K562 (cell line): ENCODE measurements around the gene FAM89B. TPM values are rescaled to one million over a fixed set of nuclear protein-coding genes. Genes with fewer than 3 reads are reported as not detected.

ENCODE experiments used
- C11orf30 ChIP-seq: fragments of 450-650 bp; IDR thresholded peaks from 2 replicates; pipeline ENCODE4 v1.6.1; 2016; ENCODE audit warnings: low read depth, mild to moderate bottlenecking
- DPF2 ChIP-seq: fragments of 450-650 bp; IDR thresholded peaks from 2 replicates; pipeline ENCODE4 v1.6.1; 2016
- EP300 ChIP-seq: IDR thresholded peaks from 2 replicates; pipeline ENCODE4 v1.6.1; 2012; ENCODE audit warnings: low read length, improper control_type of control experiment
- FOXM1 ChIP-seq, 2 experiments: fragments of 450-650 bp in 1 of 2; sonication (generic) in 1 of 2; formaldehyde crosslinking in 1 of 2; IDR thresholded peaks; 2 replicates each; pipeline versions ENCODE4 v1.6.1 to v1.9.0; 2017 to 2022; ENCODE audit warnings: low read depth in 2 of 2, mild to moderate bottlenecking in 2 of 2, missing genetic modification reagents in 1 of 2, moderate library complexity in 1 of 2
- GABPB2 ChIP-seq: fragments of 250-450 bp; sonication (Bioruptor Pico); conservative IDR thresholded peaks from 2 replicates; pipeline ENCODE4 v1.5.1; 2021; ENCODE audit warnings: mild to moderate bottlenecking
- HEY1 ChIP-seq: fragments of 250-450 bp; sonication (Bioruptor Pico); IDR thresholded peaks from 2 replicates; pipeline ENCODE4 v1.5.0; 2020; ENCODE audit warnings: mild to moderate bottlenecking, moderate library complexity, borderline replicate concordance
- MTA2 ChIP-seq: fragments of 450-650 bp; IDR thresholded peaks from 2 replicates; pipeline ENCODE4 v1.6.1; 2016; ENCODE audit warnings: low read depth
- REST ChIP-seq, 2 experiments: fragments of 450-650 bp; formaldehyde crosslinking in 1 of 2; IDR thresholded peaks; 2 replicates each; pipeline versions ENCODE4 v1.4.0 to v1.6.1; 2014 to 2020; ENCODE audit warnings: mild to moderate bottlenecking in 2 of 2, borderline replicate concordance in 1 of 2, low read depth in 1 of 2
- SIN3B ChIP-seq: fragments of 450-650 bp; IDR thresholded peaks from 2 replicates; pipeline ENCODE4 v1.6.1; 2017; ENCODE audit warnings: low read depth, mild to moderate bottlenecking, moderate library complexity
- SMARCA4 ChIP-seq: fragments of 450-650 bp; IDR thresholded peaks from 2 replicates; pipeline ENCODE4 v1.6.1; 2016
- SMC3 ChIP-seq: conservative IDR thresholded peaks from 2 replicates; pipeline ENCODE4 v1.6.1; 2011; ENCODE audit warnings: low read depth, low read length, improper control_type of control experiment; ENCODE audit not compliant: insufficient read depth
- SNIP1 ChIP-seq: fragments of 450-650 bp; IDR thresholded peaks from 2 replicates; pipeline ENCODE4 v1.7.1; 2017; ENCODE audit warnings: low read depth, mild to moderate bottlenecking
- TARDBP ChIP-seq: fragments of 450-650 bp; IDR thresholded peaks from 2 replicates; pipeline ENCODE4 v1.6.1; 2016
- TEAD2 ChIP-seq: fragments of 450-650 bp; IDR thresholded peaks from 2 replicates; pipeline ENCODE4 v1.6.1; 2016; ENCODE audit warnings: missing genetic modification characterization, control low read depth, missing compliant biosample characterization
- ZNF12 ChIP-seq: sonication (generic); formaldehyde crosslinking; IDR thresholded peaks from 2 replicates; pipeline ENCODE4 v1.4.0; 2020; ENCODE audit warnings: mild to moderate bottlenecking, missing genetic modification reagents
- ZNF3 ChIP-seq: fragments of 250-450 bp; sonication (Bioruptor Pico); IDR thresholded peaks from 2 replicates; pipeline ENCODE4 v1.5.0; 2021; ENCODE audit warnings: mild to moderate bottlenecking, moderate library complexity
- ZNF445 ChIP-seq: fragments of 250-450 bp; sonication (Bioruptor Pico); IDR thresholded peaks from 2 replicates; pipeline ENCODE4 v1.4.0; 2020; ENCODE audit warnings: low read depth, mild to moderate bottlenecking, moderate library complexity
- polyA plus RNA-seq, 8 experiments: library from polyadenylated mRNA; depleted of rRNA in 4 of 8; stranded (reverse) in 5 of 8; unstranded in 3 of 8; fragments of >200 nt; fragmentation: Nextera tagmentation in 2 of 8; fragmentation: Illumina TruSeq in 1 of 8; extraction: Ambion mirVana in 2 of 8; extraction: Trizol in 1 of 8; gene quantifications; 2 replicates each; pipeline versions ENCODE4 v1.2.1 to v1.2.3, GENCODE V29; 2011 to 2014; ENCODE audit warnings: inconsistent platforms in 1 of 8, missing spikeins in 1 of 8
- total RNA-seq, 7 experiments: library from RNA; depleted of rRNA in 6 of 7; stranded (reverse); fragments of >200 nt in 6 of 7; fragmentation: Illumina TruSeq in 2 of 7; extraction: Trizol in 2 of 7; gene quantifications; 2 replicates each; pipeline versions ENCODE4 v1.2.1 to v1.2.3, GENCODE V29; 2011 to 2021; ENCODE audit warnings: low replicate concordance in 1 of 7
- TF ChIP-seq, protein P1 (sequence below): IDR thresholded peaks from 2 replicates; pipeline ENCODE4 v1.6.1; 2012; ENCODE audit warnings: low read depth, low read length, improper control_type of control experiment, borderline replicate concordance
- TF ChIP-seq, protein P2 (sequence below): sonication (generic); formaldehyde crosslinking; IDR thresholded peaks from 2 replicates; pipeline ENCODE4 v1.8.1; 2023; ENCODE audit warnings: mild to moderate bottlenecking, missing genetic modification reagents

Gene FAM89B
- total and polyA plus RNA-seq, 9 of the 15 experiments (the other 6 are each of a cell fraction or from before 2014, with no cell fraction given) = 0.32 to 27.6 (median 11.9) TPM

DNA sequence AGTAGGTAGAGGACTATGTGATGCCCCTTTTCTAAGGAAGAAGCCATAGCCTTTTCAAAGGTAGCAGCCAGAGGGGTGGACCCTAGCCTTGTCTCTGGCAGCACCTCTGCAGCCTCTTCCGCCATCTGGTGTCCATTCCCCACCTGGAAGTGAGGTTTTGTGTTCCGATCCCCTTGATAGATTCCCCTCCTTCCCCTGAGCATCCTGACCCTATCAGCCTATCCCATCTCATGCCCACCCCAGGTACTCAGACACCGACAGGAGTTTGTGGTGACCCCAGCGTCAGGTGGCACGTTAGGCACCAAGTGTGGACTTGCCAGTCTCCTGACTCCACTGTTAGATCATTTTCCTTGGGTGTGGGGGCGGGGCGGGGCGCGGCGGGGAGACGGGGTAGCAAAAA lies 398 bp upstream of the FAM89B start (continued):
- TF ChIP-seq, protein P1, sequence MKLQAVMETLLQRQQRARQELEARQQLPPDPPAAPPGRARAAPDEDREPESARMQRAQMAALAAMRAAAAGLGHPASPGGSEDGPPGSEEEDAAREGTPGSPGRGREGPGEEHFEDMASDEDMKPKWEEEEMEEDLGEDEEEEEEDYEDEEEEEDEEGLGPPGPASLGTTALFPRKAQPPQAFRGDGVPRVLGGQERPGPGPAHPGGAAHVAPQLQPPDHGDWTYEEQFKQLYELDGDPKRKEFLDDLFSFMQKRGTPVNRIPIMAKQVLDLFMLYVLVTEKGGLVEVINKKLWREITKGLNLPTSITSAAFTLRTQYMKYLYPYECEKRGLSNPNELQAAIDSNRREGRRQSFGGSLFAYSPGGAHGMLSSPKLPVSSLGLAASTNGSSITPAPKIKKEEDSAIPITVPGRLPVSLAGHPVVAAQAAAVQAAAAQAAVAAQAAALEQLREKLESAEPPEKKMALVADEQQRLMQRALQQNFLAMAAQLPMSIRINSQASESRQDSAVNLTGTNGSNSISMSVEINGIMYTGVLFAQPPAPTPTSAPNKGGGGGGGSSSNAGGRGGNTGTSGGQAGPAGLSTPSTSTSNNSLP = no peak
- peak; percentile 66 for TF ChIP-seq SMC3
- 0 out of 2 replicates have a peak, but pooled peaks have one; percentile 34 for TF ChIP-seq SIN3B
- TF ChIP-seq GABPB2 = no peak
- TF ChIP-seq REST (IDR thresholded peaks at IDR 0.05; ENCODE audit: borderline replicate concordance) = peak; percentile 85
- no peak for TF ChIP-seq REST (CRISPR knock-in tag; IDR thresholded peaks at IDR 0.05; ENCODE audit: low read depth)
- no peak for TF ChIP-seq HEY1
- TF ChIP-seq ZNF3 (CRISPR knock-in tag) = no peak
- TF ChIP-seq, protein P2, sequence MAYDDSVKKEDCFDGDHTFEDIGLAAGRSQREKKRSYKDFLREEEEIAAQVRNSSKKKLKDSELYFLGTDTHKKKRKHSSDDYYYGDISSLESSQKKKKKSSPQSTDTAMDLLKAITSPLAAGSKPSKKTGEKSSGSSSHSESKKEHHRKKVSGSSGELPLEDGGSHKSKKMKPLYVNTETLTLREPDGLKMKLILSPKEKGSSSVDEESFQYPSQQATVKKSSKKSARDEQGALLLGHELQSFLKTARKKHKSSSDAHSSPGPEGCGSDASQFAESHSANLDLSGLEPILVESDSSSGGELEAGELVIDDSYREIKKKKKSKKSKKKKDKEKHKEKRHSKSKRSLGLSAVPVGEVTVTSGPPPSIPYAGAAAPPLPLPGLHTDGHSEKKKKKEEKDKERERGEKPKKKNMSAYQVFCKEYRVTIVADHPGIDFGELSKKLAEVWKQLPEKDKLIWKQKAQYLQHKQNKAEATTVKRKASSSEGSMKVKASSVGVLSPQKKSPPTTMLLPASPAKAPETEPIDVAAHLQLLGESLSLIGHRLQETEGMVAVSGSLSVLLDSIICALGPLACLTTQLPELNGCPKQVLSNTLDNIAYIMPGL = no peak
- 0 out of 2 replicates have a peak, but pooled peaks have one; percentile 34 for TF ChIP-seq DPF2
- no peak for TF ChIP-seq ZNF445 (CRISPR knock-in tag)
- no peak for TF ChIP-seq SNIP1
- no peak for TF ChIP-seq TARDBP
- TF ChIP-seq SMARCA4 = no peak
- TF ChIP-seq ZNF12 = no peak
- no peak for TF ChIP-seq MTA2
- TF ChIP-seq FOXM1 (IDR thresholded peaks at IDR 0.05; ENCODE audit: low read depth) = no peak
- 0 out of 2 replicates have a peak, but pooled peaks have one; percentile 12 for TF ChIP-seq FOXM1 (CRISPR knock-in tag; IDR thresholded peaks at IDR 0.05; ENCODE audit: low read depth)
- no peak for TF ChIP-seq TEAD2 (tag)
- TF ChIP-seq EP300 = no peak
- peak; percentile 21; the same call in 1 of the 2 replicates for TF ChIP-seq C11orf30
